ENCODE results near the gene ABCA4. TPM values are rescaled to one million over a fixed set of nuclear protein-coding genes. Genes with fewer than 3 reads are reported as not detected.

Gene ABCA4
- total and polyA plus RNA-seq, 7 donors, result 0.03 to 0.32 (median 0.09) TPM; not detected in 2

GRCh38 chr1:94096797-94097549, 24.0 kb downstream of the ABCA4 start:
- TF ChIP-seq, protein P1, sequence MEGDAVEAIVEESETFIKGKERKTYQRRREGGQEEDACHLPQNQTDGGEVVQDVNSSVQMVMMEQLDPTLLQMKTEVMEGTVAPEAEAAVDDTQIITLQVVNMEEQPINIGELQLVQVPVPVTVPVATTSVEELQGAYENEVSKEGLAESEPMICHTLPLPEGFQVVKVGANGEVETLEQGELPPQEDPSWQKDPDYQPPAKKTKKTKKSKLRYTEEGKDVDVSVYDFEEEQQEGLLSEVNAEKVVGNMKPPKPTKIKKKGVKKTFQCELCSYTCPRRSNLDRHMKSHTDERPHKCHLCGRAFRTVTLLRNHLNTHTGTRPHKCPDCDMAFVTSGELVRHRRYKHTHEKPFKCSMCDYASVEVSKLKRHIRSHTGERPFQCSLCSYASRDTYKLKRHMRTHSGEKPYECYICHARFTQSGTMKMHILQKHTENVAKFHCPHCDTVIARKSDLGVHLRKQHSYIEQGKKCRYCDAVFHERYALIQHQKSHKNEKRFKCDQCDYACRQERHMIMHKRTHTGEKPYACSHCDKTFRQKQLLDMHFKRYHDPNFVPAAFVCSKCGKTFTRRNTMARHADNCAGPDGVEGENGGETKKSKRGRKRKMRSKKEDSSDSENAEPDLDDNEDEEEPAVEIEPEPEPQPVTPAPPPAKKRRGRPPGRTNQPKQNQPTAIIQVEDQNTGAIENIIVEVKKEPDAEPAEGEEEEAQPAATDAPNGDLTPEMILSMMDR (IDR thresholded peaks at IDR 0.05), result no peak
- WGBS, 3 donors, result 42 to 52% (median 52%) methylated on average over 10 of the region's 10 CpGs
- peak in 2 of 4 donors; percentile 36 to 48 for ATAC-seq
- peak; percentile 48 to 75 for DNase-seq
- Histone ChIP-seq H3K9me3 (no peaks in the 10 kb centered on the region), H3K27ac (peak overlapping the region; percentile 68), H3K27me3 (ENCODE audit: insufficient read depth in 3 of 3, low read length in 2 of 3) (peaks cover 0 to 1% (median 0%) of the 10 kb centered on the region in 3 donors), H3K36me3 (ENCODE audit: insufficient read depth in 1 of 2, low read depth in 1 of 2) (no peaks in the 10 kb centered on the region), H3K4me1 (peaks cover 32% of the 10 kb centered on the region), H3K4me3 (no peak overlapping the region)
- intact Hi-C loops (cut with DNase I), result no loop called here

DNA sequence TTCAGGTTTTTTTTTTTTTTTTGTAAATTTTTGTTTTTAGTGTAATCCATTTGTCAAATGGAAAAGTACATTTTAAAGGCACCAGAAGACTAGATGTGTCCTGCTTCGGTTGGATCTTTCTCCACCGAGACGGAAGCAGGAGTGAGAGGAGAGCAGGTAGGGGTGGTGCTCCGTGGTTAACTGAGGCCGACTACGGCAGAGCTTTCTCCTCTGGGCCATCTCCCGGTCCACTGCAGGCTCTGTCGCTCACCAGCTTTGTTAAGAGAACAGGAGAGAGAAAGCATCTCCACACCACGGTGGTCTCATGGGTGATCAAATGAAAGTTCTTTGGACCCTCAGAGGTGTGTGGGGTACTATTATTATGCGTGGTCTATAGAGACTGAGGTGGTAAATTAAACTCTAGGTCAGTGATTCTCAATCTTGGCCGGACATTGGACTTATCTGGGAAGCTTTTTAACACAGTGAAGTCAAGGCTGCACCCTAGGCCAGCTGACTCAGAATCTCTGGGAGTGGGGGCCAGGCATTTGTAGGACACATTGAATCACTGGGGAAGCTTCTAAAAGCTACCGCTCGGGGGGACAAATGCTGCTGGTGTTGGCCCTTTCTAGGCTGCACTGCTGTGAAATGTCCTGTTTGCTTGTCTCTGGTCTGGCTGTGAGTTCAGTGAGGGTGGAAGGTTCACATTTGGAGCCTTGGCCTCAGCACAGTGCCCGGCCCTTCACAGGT, 25.0 kb downstream of the ABCA4 start:
- TF ChIP-seq, protein P1 (IDR thresholded peaks at IDR 0.05), result no peak
- Histone ChIP-seq H3K36me3 (ENCODE audit: insufficient read depth in 1 of 2, low read depth in 1 of 2) (no peaks in the 10 kb centered on the region), H3K4me3 (no peak overlapping the region), H3K4me1 (peaks cover 34% of the 10 kb centered on the region), H3K27ac (peak overlapping the region; percentile 68), H3K27me3 (ENCODE audit: insufficient read depth in 3 of 3, low read length in 2 of 3) (peaks cover 0 to 1% (median 0%) of the 10 kb centered on the region in 3 donors), H3K9me3 (no peaks in the 10 kb centered on the region)
- WGBS, 3 donors, result 61 to 76% (median 63%) methylated on average over 14 of the region's 14 CpGs
- ATAC-seq (peak; percentile 21 to 50 (median 30)), DNase-seq (peak; percentile 55 to 68)
- intact Hi-C loops (cut with DNase I), result no loop called here

DNA sequence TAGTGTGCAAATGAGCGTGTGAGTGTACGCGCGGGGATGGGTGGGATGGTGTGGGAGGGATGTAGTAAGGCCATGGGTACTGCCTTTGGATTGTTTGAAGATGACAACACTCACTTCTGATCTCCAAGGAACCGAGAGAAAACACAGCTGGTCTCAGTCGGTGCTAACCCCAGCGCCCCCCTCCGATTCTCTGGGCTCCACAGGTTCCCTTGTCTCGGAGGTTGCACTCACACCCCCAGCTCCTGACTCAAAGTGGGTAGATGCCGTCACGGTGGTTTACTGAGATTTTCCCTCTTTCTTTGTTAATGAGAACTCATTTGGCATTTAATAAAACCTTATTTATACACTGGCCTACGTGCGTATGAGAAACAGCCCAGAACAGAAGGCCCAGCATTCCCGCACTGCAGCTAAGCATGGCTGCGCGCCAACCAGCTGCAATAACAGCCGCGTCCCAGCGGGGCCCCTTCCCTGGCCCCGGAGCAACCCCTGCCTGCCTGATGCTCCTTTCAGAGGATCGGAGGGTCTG, 25.8 kb downstream of the ABCA4 start:
- Histone ChIP-seq H3K27ac (peak overlapping the region; percentile 68), H3K36me3 (ENCODE audit: insufficient read depth in 1 of 2, low read depth in 1 of 2) (no peaks in the 10 kb centered on the region), H3K9me3 (no peaks in the 10 kb centered on the region), H3K4me1 (peaks cover 38% of the 10 kb centered on the region), H3K4me3 (peak overlapping the region; percentile 19), H3K27me3 (ENCODE audit: insufficient read depth in 3 of 3, low read length in 2 of 3) (peaks cover 0 to 1% (median 0%) of the 10 kb centered on the region in 3 donors)
- DNase-seq (peak; percentile 82 to 91), ATAC-seq (peak; percentile 61 to 80 (median 70))
- TF ChIP-seq, protein P1 (IDR thresholded peaks at IDR 0.05), result no peak
- WGBS, 3 donors, result 24 to 39% (median 25%) methylated on average over 21 of the region's 21 CpGs
- intact Hi-C loops (cut with DNase I), result no loop called here

GRCh38 chr1:94094469-94095111, 26.4 kb downstream of the ABCA4 start:
- intact Hi-C loops (cut with DNase I), result no loop called here
- peaks cover 38% of the 10 kb centered on the region for H3K4me1 ChIP-seq
- H3K27ac ChIP-seq, result peak overlapping the region; percentile 68
- TF ChIP-seq, protein P1 (IDR thresholded peaks at IDR 0.05), result no peak
- WGBS, 3 donors, result 23 to 31% (median 28%) methylated on average over 14 of the region's 14 CpGs
- H3K36me3 ChIP-seq (ENCODE audit: insufficient read depth in 1 of 2, low read depth in 1 of 2), result no peaks in the 10 kb centered on the region
- no peaks in the 10 kb centered on the region for H3K9me3 ChIP-seq
- peak overlapping the region; percentile 19 for H3K4me3 ChIP-seq
- DNase-seq, result peak; percentile 54 to 80
- no peaks in the 10 kb centered on the region for H3K27me3 ChIP-seq (ENCODE audit: insufficient read depth in 3 of 3, low read length in 2 of 3)
- ATAC-seq, result peak in 2 of 4 donors; percentile 27 to 45
